ENCODE results near the gene PDGFA. TPM values are rescaled to one million over a fixed set of nuclear protein-coding genes. Genes with fewer than 3 reads are reported as not detected.

PDGFA gene
- total RNA-seq, 2 experiments from 2014 or later: 5.2 to 5.3 TPM

DNA sequence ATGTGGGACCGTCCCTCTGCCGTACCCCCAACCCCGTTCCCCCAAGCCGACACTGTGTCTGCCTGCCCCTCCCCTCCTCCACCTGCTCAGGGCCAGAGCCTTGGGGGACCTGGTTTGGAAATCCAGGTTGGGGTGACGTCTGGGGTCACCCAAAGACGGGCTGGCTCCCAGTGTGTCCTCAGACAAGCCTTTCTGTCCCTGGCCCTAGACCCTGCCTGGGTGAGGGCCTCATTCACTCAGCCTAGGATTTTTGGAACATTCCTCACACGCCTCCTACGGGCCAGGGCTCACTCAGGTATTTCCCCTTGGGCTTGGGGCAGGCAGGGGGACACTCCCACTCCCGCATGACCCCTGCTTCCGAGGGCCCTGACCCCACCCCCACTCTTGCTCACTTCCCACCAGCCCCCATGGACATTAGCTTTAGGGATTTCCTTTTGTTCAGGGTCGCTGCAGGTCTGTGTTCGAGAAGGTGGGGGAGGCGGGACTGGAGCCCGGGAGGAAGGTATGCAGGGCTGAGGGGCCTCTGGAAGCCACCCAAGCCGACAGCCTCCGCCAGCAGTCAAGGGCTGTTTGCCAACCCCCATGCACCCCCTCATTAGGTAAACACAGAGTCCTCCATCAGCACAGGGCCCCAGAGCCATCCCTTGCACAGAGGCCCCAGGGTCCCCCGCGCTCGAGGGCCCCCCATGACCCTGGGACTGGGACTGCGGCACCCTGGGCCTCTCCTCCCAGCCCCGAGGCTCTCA, 35.1 kb downstream of the PDGFA start:
- Mint-ChIP-seq H3K27ac (no peak overlapping the region), H3K4me1 (no peaks in the 10 kb centered on the region), H3K27me3 (peaks cover 14% of the 10 kb centered on the region), H3K9me3 (ENCODE audit: low read depth) (peaks cover 2% of the 10 kb centered on the region), H3K4me3 (no peak overlapping the region), H3K36me3 (ENCODE audit: low read depth) (no peaks in the 10 kb centered on the region)
- DNase-seq: no peak
- ATAC-seq: no peak
- ChIA-PET POLR2A (no interaction called here), CTCF (no interaction called here)
- intact Hi-C loops (cut with DNase I, micrococcal nuclease): no loop called here

DNA sequence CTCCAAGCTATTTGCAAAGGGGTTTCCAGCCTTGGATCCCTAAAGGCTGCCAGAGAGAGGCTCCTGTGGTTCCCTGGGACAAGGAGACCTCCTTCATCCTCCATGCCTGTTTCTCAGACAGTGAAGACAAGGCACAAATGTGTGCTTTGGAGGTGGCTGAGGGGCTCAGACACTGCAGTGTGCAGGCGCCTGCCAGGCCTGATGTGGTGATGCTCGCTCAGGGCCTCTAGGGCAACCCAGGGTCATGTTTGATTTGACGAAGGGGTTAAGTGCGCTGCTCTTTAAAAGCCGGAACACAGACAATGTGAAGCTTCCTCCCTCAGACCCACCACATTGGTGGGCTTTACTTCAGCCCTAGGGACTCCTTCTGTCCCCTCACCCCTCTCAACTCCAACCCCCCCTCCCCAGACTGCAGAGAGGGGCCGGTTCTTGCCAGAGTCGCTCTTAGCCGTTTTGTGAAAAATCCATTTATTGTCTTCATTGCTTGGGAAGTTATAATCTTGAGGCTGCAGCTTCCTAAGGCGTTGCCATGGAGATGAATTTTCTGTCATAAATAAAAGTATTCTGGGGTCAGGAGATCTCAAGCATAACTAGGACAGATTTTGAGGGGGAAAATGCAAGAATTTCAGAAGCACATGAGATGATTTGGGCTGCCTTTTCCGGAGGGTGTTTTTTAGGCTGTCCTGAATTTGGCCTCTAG, 35.8 kb downstream of the PDGFA start:
- Mint-ChIP-seq H3K27me3 (peaks cover 14% of the 10 kb centered on the region), H3K36me3 (ENCODE audit: low read depth) (no peaks in the 10 kb centered on the region), H3K27ac (no peak overlapping the region), H3K4me3 (no peak overlapping the region), H3K9me3 (ENCODE audit: low read depth) (peaks cover 2% of the 10 kb centered on the region), H3K4me1 (no peaks in the 10 kb centered on the region)
- POLR2A ChIA-PET: no interaction called here
- CTCF ChIA-PET: no interaction called here
- ATAC-seq: no peak
- DNase-seq: no peak
- intact Hi-C loops (cut with DNase I, micrococcal nuclease): no loop called here

DNA sequence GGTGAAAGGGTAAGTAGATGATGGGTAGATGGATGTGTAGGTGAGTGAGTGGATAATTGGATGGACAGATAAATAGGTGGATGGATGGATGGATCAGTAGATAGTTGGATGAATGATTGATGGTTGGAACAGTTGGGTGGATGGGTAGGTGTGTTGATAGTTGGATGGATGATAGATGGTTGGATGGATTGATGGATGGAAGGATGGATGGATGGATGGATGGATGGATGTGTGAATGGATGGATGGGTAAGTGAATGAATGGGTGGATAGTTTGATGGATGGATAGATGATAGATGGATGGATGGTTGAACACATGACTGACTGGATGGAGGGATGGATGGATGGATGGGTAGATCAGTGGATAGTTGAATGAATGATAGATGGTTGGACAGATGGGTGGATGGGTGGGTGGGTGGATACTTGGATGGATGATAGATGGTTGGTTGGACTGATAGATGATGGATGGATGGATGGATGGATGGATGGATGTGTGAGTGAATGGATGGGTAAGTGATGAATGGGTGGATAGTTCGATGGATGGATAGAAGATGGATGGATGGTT, 37.0 kb downstream of the PDGFA start:
- CTCF ChIA-PET: no interaction called here
- no peaks in the 10 kb centered on the region for H3K4me1 Mint-ChIP-seq
- intact Hi-C loops (cut with DNase I, micrococcal nuclease): no loop called here
- H3K27ac Mint-ChIP-seq: no peak overlapping the region
- no peak for DNase-seq
- H3K4me3 Mint-ChIP-seq: no peak overlapping the region
- H3K9me3 Mint-ChIP-seq (ENCODE audit: low read depth): peaks cover 2% of the 10 kb centered on the region
- no peaks in the 10 kb centered on the region for H3K36me3 Mint-ChIP-seq (ENCODE audit: low read depth)
- ATAC-seq: no peak
- POLR2A ChIA-PET: no interaction called here
- H3K27me3 Mint-ChIP-seq: peaks cover 14% of the 10 kb centered on the region

DNA sequence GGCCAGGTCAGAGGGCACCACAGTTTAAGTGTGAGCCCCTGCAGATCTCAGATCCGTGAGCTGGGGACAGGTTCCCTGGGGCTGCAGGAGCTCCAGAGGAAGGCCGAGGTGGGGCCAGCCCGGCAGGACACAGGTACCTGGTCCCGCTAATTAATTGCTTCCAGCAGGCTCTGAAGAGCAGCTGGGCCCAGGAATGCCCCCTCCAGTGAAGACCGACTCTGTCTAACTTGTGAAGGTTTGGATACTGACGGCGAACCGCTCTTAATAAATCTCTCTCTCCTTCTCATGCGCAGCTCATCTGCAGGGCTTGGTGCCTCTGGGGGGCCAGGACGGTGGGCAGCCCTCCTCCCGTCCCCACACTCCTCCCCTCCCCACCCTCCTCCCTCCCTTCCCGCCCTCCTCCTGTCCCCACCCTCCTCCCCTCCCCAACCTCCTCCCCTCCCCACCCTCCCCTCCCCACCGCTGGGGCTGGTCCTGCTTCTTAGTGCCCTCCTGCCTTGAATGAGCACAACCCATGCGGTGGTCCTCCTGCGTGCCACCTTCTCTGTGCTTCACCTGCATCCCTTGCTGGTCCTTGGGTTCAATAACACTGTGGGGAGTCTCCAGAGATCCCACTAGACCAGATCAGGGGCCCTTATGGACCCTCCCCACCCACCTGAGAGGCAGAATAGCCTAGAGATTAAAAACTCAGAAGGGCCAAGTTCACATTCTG, 38.3 kb downstream of the PDGFA start:
- DNase-seq: no peak
- CTCF ChIA-PET: no interaction called here
- H3K4me3 Mint-ChIP-seq: no peak overlapping the region
- no peaks in the 10 kb centered on the region for H3K36me3 Mint-ChIP-seq (ENCODE audit: low read depth)
- H3K27ac Mint-ChIP-seq: no peak overlapping the region
- peaks cover 2% of the 10 kb centered on the region for H3K9me3 Mint-ChIP-seq (ENCODE audit: low read depth)
- POLR2A ChIA-PET: no interaction called here
- H3K27me3 Mint-ChIP-seq: peaks cover 11% of the 10 kb centered on the region
- no peaks in the 10 kb centered on the region for H3K4me1 Mint-ChIP-seq
- intact Hi-C loops (cut with DNase I, micrococcal nuclease): no loop called here
- no peak for ATAC-seq

DNA sequence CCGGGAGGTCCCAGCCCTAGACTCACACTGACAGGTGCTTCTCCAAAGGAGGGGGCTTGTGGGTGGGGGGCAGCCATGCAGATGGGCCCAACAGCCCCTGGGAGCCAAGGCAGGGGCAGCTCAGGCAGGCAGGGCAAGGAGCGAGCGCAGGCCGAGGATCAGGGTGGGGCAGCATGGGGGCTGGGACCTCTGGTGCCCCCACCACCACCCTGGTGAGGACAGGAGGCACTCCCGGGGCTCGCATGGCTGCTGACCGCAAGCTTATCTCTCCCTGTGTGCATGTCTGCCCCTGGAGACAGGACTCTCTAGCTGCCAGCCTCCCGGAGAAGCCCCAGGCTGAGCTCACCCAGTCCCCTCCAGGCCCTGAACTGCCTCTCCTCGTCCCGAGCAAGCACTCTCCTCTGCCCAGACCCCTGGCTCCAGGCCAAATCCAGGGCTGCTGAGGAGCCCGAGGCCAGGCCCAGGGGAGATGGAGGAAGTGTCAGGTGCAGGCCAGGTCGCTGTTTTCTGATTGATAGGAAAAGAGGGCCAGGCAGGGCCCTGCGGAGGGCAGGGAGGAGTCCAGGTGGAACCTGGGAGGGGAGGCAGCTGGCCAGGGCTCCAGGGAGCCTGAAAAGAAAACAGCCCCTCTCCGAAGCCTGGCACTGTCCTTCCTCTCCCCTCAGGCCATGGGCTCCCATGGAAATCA, 39.0 kb downstream of the PDGFA start:
- H3K27me3 Mint-ChIP-seq: peaks cover 8% of the 10 kb centered on the region
- no peak overlapping the region for H3K4me3 Mint-ChIP-seq
- no peaks in the 10 kb centered on the region for H3K36me3 Mint-ChIP-seq (ENCODE audit: low read depth)
- H3K27ac Mint-ChIP-seq: no peak overlapping the region
- CTCF ChIA-PET: no interaction called here
- H3K9me3 Mint-ChIP-seq (ENCODE audit: low read depth): peaks cover 2% of the 10 kb centered on the region
- ATAC-seq: no peak
- DNase-seq: no peak
- H3K4me1 Mint-ChIP-seq: no peaks in the 10 kb centered on the region
- POLR2A ChIA-PET: no interaction called here
- intact Hi-C loops (cut with DNase I, micrococcal nuclease): no loop called here

DNA sequence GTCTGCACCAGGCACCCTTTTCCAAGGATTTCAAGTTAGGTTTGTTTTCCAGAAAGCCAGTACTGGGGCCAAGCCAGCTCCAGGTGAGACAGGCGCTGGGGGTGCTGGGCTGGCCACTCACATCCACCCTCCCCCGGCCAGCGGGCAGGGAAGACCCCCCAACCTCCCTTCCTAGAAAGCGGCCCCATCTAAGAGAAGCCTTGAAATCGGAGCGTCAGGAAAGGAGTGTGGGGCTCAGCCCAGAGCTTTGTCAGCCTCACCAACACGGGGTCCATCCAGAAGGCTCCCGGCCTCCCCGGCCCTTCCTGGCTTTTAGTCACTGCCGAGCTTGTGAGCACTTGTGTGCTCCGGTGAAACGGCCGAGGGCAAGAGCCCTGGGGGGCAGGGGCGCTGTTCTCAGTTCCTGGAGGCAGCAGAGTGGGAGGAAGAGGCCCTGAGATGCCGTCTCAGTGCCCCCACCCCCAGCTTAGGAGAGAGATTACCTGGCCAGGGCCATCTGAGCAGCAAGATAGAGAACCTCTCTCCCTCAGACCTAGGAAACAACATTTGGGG, 39.6 kb downstream of the PDGFA start:
- DNase-seq (no peak), ATAC-seq (no peak)
- no peaks in the 10 kb centered on the region for H3K4me1 Mint-ChIP-seq
- H3K4me3 Mint-ChIP-seq: no peak overlapping the region
- peaks cover 8% of the 10 kb centered on the region for H3K27me3 Mint-ChIP-seq
- ChIA-PET POLR2A (interaction anchor here (0.5 kb wide), 1 partner anchor 30 kb away, joined by 3 read pairs; no protein-coding TSS in a partner anchor), CTCF (no interaction called here)
- no peaks in the 10 kb centered on the region for H3K36me3 Mint-ChIP-seq (ENCODE audit: low read depth)
- H3K27ac Mint-ChIP-seq: no peak overlapping the region
- peaks cover 2% of the 10 kb centered on the region for H3K9me3 Mint-ChIP-seq (ENCODE audit: low read depth)
- intact Hi-C loops (cut with DNase I, micrococcal nuclease): no loop called here

DNA sequence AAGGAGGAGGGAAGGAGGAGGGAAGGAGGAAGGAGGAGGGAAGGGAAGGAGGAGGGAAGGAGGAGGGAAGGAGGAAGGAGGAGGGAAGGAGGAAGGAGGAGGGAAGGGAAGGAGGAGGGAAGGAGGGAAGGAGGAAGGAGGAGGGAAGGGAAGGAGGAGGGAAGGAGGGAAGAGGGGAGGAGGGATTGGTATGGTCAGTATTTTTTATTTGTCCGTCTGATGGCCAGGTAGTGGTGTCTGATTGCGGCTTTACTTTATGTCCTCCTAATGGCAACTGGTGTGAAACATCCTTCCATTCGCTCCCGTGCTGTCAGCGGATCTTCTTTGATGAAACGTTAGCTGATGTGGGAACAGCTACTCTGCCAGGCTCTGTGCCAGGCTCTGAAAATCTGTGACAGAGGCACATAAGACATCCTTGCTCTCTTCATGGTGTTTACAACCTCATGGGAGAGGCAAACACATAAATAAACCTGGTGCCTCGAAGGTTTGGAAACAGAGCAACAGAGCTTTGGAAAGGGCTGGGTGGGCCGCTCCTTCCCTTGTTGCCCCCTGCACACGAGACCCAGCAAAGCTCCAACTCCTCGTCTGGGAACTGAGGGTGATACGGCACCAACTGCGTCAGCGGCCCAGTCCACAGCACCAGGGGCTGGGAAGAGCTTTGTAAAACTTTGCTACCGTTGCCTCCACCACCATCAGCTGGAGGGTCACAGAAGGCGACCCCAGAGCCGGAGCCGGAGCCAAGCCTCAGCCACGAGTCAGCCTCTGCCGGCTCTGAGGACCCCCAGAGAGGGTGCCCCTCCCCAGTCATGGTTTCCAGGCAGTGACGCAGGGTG, 40.3 kb downstream of the PDGFA start:
- POLR2A ChIA-PET: interaction anchor here (0.5 kb wide), 1 partner anchor 30 kb away, joined by 3 read pairs; no protein-coding TSS in a partner anchor
- intact Hi-C loops (cut with DNase I, micrococcal nuclease): no loop called here
- H3K36me3 Mint-ChIP-seq (ENCODE audit: low read depth): no peaks in the 10 kb centered on the region

DNA sequence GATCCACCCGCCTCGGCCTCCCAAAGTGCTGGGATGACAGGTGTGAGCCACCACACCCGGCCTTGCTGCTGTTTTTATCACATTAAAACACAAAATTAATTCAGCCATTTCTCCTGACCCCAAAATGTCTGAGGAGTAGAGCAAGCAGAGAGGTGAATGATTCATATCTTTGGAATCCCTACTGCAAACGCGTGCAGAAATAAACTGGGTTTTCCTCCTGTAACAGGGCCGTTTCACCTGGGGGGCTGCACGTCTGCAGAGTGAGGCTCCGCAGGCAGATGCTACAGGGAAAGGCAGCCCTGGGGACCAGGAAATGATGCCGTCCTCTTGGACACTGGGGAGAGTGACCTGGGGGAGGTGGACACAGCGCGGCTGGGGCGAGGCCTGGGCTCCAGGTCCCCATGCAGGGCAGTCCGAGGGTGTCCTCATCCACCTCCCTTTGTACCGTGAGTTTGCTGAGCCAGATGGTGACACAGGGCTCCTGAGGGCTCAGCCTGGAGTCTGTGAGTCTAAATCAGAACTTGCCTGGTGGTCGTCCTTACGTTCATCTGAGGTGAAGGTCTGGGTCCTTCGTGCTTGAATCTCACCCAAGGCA, 41.9 kb downstream of the PDGFA start:
- CTCF ChIA-PET: no interaction called here
- Mint-ChIP-seq H3K27me3 (peaks cover 8% of the 10 kb centered on the region), H3K9me3 (ENCODE audit: low read depth) (no peaks in the 10 kb centered on the region), H3K36me3 (ENCODE audit: low read depth) (no peaks in the 10 kb centered on the region), H3K27ac (no peak overlapping the region), H3K4me3 (no peak overlapping the region), H3K4me1 (no peaks in the 10 kb centered on the region)
- intact Hi-C loops (cut with DNase I, micrococcal nuclease): no loop called here
- ATAC-seq (no peak), DNase-seq (no peak)
- POLR2A ChIA-PET: no interaction called here

More for the DNA sequence above, 40.3 kb downstream of the PDGFA start:
- no peak for DNase-seq
- Mint-ChIP-seq H3K4me1 (no peaks in the 10 kb centered on the region), H3K4me3 (no peak overlapping the region), H3K27me3 (peaks cover 8% of the 10 kb centered on the region), H3K27ac (no peak overlapping the region), H3K9me3 (ENCODE audit: low read depth) (peaks cover 2% of the 10 kb centered on the region)
- CTCF ChIA-PET: interaction anchor here (0.5 to 0.7 kb wide), 2 partner anchors 10 to 296 kb away, joined by 3 read pairs; no protein-coding TSS in a partner anchor
- no peak for ATAC-seq

DNA sequence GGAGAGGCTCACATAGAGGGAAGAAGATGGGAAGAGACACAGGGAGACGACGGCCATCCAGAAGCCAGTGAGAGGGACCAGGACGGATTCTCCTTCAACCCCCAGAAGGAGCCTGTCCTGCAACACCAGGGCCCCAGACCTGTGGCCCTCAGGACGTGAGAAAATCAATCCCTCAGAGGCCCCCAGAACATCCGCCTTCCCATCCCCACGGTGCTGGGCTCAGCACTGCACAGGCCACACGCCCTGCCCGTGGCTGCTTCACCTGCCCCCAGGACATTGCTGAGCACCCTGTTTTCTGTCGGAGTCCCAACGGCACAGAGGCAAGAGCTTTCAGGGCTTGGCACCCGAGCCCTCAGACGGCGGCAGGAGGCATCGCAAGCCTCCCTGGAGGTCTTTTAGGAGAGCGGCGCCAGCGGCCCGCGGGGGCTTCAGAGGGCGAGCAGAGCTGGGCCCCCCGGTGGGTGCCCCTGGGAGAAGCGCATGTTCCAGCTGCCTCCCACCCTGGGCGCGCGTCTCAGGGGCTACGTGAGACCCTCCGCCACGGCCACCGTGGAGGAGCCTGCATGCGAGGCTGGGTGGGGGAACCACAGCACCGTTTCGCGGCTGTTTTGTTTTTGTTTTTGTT, 42.8 kb downstream of the PDGFA start:
- H3K4me1 Mint-ChIP-seq: peaks cover 3% of the 10 kb centered on the region
- ATAC-seq: no peak
- intact Hi-C loops (cut with DNase I, micrococcal nuclease): no loop called here
- no peaks in the 10 kb centered on the region for H3K36me3 Mint-ChIP-seq (ENCODE audit: low read depth)
- H3K27me3 Mint-ChIP-seq: no peaks in the 10 kb centered on the region
- ChIA-PET CTCF (interaction anchor here (0.6 kb wide), 1 partner anchor 44 kb away, joined by 4 read pairs; no protein-coding TSS in a partner anchor), POLR2A (no interaction called here)
- H3K27ac Mint-ChIP-seq: no peak overlapping the region
- no peak overlapping the region for H3K4me3 Mint-ChIP-seq
- H3K9me3 Mint-ChIP-seq (ENCODE audit: low read depth): no peaks in the 10 kb centered on the region
- no peak for DNase-seq

DNA sequence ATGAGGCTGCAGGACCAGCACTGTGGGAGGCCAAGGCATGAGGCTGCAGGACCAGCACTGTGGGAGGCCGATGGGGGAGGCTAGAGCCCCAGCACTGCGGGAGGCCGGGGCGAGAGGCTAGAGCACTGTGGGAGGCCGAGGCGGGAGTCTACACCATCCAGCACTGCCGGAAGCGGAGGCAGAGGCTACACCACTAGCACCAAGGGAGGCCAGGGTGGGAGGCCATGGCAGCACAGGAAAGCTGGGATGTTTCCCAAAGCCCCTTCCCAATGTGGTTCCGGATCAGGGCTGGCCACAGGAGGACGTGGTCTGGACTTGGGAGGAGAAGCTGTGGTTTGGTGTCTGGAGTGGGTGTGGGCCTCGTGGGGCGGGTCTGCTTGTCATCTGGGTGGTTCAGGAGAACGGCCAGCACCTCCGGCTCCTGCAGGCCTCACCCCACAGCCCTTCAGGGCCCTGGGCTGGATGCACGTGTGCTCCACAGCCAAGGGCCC, 43.6 kb downstream of the PDGFA start:
- POLR2A ChIA-PET: no interaction called here
- Mint-ChIP-seq H3K27me3 (no peaks in the 10 kb centered on the region), H3K4me1 (peaks cover 3% of the 10 kb centered on the region), H3K36me3 (ENCODE audit: low read depth) (no peaks in the 10 kb centered on the region), H3K4me3 (no peak overlapping the region), H3K9me3 (ENCODE audit: low read depth) (no peaks in the 10 kb centered on the region), H3K27ac (no peak overlapping the region)
- DNase-seq: no peak
- CTCF ChIA-PET: no interaction called here
- no peak for ATAC-seq
- intact Hi-C loops (cut with DNase I, micrococcal nuclease): no loop called here
